K562 (cell line): ENCODE data around the gene CNR2. TPM values are rescaled to one million over a fixed set of nuclear protein-coding genes. Genes with fewer than 3 reads are reported as not detected.

Experiments used
- ATF7 ChIP-seq: fragments of 450-650 bp; IDR thresholded peaks from 2 replicates; pipeline ENCODE4 v1.7.1; 2014; ENCODE audit warnings: mild to moderate bottlenecking, moderate library complexity
- HDAC8 ChIP-seq: fragments of 450-650 bp; IDR thresholded peaks from 2 replicates; pipeline ENCODE4 v1.6.1; 2016; ENCODE audit warnings: mild to moderate bottlenecking, missing genetic modification characterization, moderate library complexity, missing compliant biosample characterization
- JUND ChIP-seq, 2 experiments: IDR thresholded peaks; 2 replicates in 1 of 2; 3 replicates in 1 of 2; pipeline ENCODE4 v1.6.1; 2011; ENCODE audit warnings: borderline replicate concordance in 2 of 2, low read depth in 2 of 2, low read length in 2 of 2, improper control_type of control experiment in 1 of 2, missing biosample characterization in 1 of 2, missing genetic modification characterization in 1 of 2, missing genetic modification reagents in 1 of 2
- KLF16 ChIP-seq: IDR thresholded peaks from 2 replicates; pipeline ENCODE4 v1.6.1; 2016; ENCODE audit warnings: antibody characterized with exemption
- MIER1 ChIP-seq: fragments of 450-650 bp; IDR thresholded peaks from 2 replicates; pipeline ENCODE4 v1.6.1; 2016; ENCODE audit warnings: antibody characterized with exemption, mild to moderate bottlenecking, low read depth
- RBM25 ChIP-seq: fragments of 200-400 bp; formaldehyde crosslinking; IDR thresholded peaks from 2 replicates; pipeline ENCODE4 v1.6.1; 2018; ENCODE audit warnings: low read length, low read depth, moderate library complexity; ENCODE audit not compliant: severe bottlenecking
- RCOR1 ChIP-seq, 2 experiments: IDR thresholded peaks; 2 replicates each; pipeline ENCODE4 v1.6.1; 2012; ENCODE audit warnings: low read depth in 2 of 2, low read length in 2 of 2, borderline replicate concordance in 1 of 2, improper control_type of control experiment in 1 of 2
- SMAD3 ChIP-seq: fragments of 450-650 bp; formaldehyde crosslinking; conservative IDR thresholded peaks from 2 replicates; pipeline ENCODE4 v1.4.0; 2020; ENCODE audit warnings: mild to moderate bottlenecking
- ZNF444 ChIP-seq: fragments of 250-450 bp; sonication (Bioruptor Pico); IDR thresholded peaks from 2 replicates; pipeline ENCODE4 v1.4.0; 2020; ENCODE audit warnings: mild to moderate bottlenecking, moderate library complexity
- polyA plus RNA-seq, 8 experiments: library from polyadenylated mRNA; depleted of rRNA in 4 of 8; stranded (reverse) in 5 of 8; unstranded in 3 of 8; fragments of >200 nt; fragmentation: Nextera tagmentation in 2 of 8; fragmentation: Illumina TruSeq in 1 of 8; extraction: Ambion mirVana in 2 of 8; extraction: Trizol in 1 of 8; gene quantifications; 2 replicates each; pipeline versions ENCODE4 v1.2.1 to v1.2.3, GENCODE V29; 2011 to 2014; ENCODE audit warnings: inconsistent platforms in 1 of 8, missing spikeins in 1 of 8
- total RNA-seq, 7 experiments: library from RNA; depleted of rRNA in 6 of 7; stranded (reverse); fragments of >200 nt in 6 of 7; fragmentation: Illumina TruSeq in 2 of 7; extraction: Trizol in 2 of 7; gene quantifications; 2 replicates each; pipeline versions ENCODE4 v1.2.1 to v1.2.3, GENCODE V29; 2011 to 2021; ENCODE audit warnings: low replicate concordance in 1 of 7
- TF ChIP-seq, protein P1 (sequence below), 2 experiments: fragments of 450-650 bp in 1 of 2; sonication (generic) in 1 of 2; formaldehyde crosslinking in 1 of 2; IDR thresholded peaks in 1 of 2; conservative IDR thresholded peaks in 1 of 2; 2 replicates each; pipeline versions ENCODE4 v1.6.1 to v1.8.1; 2016 to 2023; ENCODE audit warnings: mild to moderate bottlenecking in 2 of 2, moderate library complexity in 2 of 2, inconsistent platforms in 1 of 2, missing genetic modification reagents in 1 of 2
- TF ChIP-seq, protein P2 (sequence below): fragments of 450-650 bp; conservative IDR thresholded peaks from 2 replicates; pipeline ENCODE4 v1.6.1; 2016; ENCODE audit warnings: missing genetic modification characterization, low read depth, mild to moderate bottlenecking, missing compliant biosample characterization, moderate library complexity
- TF ChIP-seq, protein P3 (sequence below), 2 experiments: fragments of 450-650 bp; IDR thresholded peaks; 2 replicates each; pipeline ENCODE4 v1.6.1; 2018; ENCODE audit warnings: mild to moderate bottlenecking in 2 of 2, low read depth in 1 of 2; ENCODE audit not compliant: partially characterized antibody in 2 of 2
- TF ChIP-seq, protein P4 (sequence below): sonication (generic); formaldehyde crosslinking; IDR thresholded peaks from 2 replicates; pipeline ENCODE4 v1.8.0; 2022; ENCODE audit warnings: missing genetic modification reagents, mild to moderate bottlenecking, borderline replicate concordance
- TF ChIP-seq, protein P5 (sequence below), 2 experiments: fragments of 250-450 bp in 1 of 2; fragments of 450-650 bp in 1 of 2; sonication (Bioruptor Pico) in 1 of 2; IDR thresholded peaks; 2 replicates each; pipeline versions ENCODE4 v1.6.1 to v1.8.0; 2016 to 2021; ENCODE audit warnings: mild to moderate bottlenecking in 2 of 2, moderate library complexity in 2 of 2, missing compliant biosample characterization in 1 of 2, missing genetic modification characterization in 1 of 2

CNR2 gene
- total and polyA plus RNA-seq, 9 of the 15 experiments (the other 6 are each of a cell fraction or from before 2014, with no cell fraction given) = not detected

DNA sequence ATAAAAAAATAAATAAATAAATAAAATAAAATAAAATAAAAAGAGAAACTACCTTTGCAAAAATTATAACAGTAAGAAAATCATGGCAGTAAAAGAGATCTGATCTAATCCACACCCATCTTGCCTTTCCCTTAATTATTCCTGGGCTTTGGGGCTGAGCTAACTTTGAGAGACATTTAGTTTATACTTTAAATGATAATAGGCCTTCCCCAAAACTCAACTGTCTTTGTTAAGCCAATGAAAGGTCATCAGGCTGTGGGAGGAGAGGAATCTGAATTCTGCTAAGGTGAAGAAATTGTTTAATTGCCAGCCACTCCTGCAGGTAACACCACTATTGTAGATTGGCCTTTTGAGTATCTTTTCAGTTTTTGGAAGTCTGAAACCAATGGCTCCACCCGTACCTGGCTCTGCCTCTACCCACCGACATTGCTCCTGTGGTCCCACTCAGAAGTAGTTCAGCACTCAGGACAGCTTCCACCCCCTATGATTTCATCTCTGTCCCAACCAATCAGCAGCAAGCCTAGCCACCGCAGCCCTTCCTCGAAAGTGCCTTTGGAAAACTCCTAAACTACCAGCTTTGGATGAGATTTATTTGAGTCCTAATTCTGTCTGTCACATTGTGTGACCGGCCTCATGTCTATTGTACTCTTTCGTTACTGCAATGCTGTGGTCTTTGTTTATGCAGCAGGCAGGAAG lies 23.5 kb upstream of the CNR2 start (continued):
- TF ChIP-seq, protein P1, sequence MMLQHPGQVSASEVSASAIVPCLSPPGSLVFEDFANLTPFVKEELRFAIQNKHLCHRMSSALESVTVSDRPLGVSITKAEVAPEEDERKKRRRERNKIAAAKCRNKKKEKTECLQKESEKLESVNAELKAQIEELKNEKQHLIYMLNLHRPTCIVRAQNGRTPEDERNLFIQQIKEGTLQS (IDR thresholded peaks at IDR 0.05) = peak; percentile 12; the same call in 1 of the 2 replicates
- TF ChIP-seq, protein P1 (CRISPR knock-in tag; conservative IDR thresholded peaks at IDR 0.05) = no peak
- TF ChIP-seq, protein P2, sequence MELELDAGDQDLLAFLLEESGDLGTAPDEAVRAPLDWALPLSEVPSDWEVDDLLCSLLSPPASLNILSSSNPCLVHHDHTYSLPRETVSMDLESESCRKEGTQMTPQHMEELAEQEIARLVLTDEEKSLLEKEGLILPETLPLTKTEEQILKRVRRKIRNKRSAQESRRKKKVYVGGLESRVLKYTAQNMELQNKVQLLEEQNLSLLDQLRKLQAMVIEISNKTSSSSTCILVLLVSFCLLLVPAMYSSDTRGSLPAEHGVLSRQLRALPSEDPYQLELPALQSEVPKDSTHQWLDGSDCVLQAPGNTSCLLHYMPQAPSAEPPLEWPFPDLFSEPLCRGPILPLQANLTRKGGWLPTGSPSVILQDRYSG (tag) = 0 out of 2 replicates have a peak, but pooled peaks have one; percentile 30
- TF ChIP-seq JUND (IDR thresholded peaks at IDR 0.05; ENCODE audit: borderline replicate concordance, low read depth, low read length) (0 out of 2 replicates have a peak, but pooled peaks have one; percentile 26), JUND (tag; IDR thresholded peaks at IDR 0.05; ENCODE audit: borderline replicate concordance, low read depth, low read length) (peak; percentile 46; the same call in 1 of the 3 replicates), MIER1 (peak; percentile 91), RBM25 (peak; percentile 13), HDAC8 (tag) (no peak), RCOR1 (IDR thresholded peaks at IDR 0.05; ENCODE audit: borderline replicate concordance in 1 of 2, low read depth in 2 of 2, low read length in 2 of 2) (peak in 1 of 2 experiments; percentile 55; a peak in 1 of 4 replicates), SMAD3 (CRISPR knock-in tag) (no peak), ATF7 (peak; percentile 63), KLF16 (no peak), ZNF444 (no peak)
- TF ChIP-seq, protein P3, sequence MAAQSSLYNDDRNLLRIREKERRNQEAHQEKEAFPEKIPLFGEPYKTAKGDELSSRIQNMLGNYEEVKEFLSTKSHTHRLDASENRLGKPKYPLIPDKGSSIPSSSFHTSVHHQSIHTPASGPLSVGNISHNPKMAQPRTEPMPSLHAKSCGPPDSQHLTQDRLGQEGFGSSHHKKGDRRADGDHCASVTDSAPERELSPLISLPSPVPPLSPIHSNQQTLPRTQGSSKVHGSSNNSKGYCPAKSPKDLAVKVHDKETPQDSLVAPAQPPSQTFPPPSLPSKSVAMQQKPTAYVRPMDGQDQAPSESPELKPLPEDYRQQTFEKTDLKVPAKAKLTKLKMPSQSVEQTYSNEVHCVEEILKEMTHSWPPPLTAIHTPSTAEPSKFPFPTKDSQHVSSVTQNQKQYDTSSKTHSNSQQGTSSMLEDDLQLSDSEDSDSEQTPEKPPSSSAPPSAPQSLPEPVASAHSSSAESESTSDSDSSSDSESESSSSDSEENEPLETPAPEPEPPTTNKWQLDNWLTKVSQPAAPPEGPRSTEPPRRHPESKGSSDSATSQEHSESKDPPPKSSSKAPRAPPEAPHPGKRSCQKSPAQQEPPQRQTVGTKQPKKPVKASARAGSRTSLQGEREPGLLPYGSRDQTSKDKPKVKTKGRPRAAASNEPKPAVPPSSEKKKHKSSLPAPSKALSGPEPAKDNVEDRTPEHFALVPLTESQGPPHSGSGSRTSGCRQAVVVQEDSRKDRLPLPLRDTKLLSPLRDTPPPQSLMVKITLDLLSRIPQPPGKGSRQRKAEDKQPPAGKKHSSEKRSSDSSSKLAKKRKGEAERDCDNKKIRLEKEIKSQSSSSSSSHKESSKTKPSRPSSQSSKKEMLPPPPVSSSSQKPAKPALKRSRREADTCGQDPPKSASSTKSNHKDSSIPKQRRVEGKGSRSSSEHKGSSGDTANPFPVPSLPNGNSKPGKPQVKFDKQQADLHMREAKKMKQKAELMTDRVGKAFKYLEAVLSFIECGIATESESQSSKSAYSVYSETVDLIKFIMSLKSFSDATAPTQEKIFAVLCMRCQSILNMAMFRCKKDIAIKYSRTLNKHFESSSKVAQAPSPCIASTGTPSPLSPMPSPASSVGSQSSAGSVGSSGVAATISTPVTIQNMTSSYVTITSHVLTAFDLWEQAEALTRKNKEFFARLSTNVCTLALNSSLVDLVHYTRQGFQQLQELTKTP (IDR thresholded peaks at IDR 0.05; ENCODE audit: low read depth in 1 of 2, partially characterized antibody in 2 of 2) = peak in 1 of 2 experiments; percentile 69
- TF ChIP-seq, protein P4, sequence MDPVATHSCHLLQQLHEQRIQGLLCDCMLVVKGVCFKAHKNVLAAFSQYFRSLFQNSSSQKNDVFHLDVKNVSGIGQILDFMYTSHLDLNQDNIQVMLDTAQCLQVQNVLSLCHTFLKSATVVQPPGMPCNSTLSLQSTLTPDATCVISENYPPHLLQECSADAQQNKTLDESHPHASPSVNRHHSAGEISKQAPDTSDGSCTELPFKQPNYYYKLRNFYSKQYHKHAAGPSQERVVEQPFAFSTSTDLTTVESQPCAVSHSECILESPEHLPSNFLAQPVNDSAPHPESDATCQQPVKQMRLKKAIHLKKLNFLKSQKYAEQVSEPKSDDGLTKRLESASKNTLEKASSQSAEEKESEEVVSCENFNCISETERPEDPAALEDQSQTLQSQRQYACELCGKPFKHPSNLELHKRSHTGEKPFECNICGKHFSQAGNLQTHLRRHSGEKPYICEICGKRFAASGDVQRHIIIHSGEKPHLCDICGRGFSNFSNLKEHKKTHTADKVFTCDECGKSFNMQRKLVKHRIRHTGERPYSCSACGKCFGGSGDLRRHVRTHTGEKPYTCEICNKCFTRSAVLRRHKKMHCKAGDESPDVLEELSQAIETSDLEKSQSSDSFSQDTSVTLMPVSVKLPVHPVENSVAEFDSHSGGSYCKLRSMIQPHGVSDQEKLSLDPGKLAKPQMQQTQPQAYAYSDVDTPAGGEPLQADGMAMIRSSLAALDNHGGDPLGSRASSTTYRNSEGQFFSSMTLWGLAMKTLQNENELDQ (CRISPR knock-in tag) = no peak
- TF ChIP-seq, protein P5, sequence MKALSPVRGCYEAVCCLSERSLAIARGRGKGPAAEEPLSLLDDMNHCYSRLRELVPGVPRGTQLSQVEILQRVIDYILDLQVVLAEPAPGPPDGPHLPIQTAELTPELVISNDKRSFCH (CRISPR knock-in tag; IDR thresholded peaks at IDR 0.05) = no peak
- TF ChIP-seq, protein P5 (tag; IDR thresholded peaks at IDR 0.05) = 0 out of 2 replicates have a peak, but pooled peaks have one; percentile 22
